ENCODE results near the gene PTPRG.
"Not testable (repeated sequence)": the region's sequence is repeated elsewhere in the genome, so short reads cannot be mapped to it uniquely, and the experiment has no call there.

Gene PTPRG

DNA sequence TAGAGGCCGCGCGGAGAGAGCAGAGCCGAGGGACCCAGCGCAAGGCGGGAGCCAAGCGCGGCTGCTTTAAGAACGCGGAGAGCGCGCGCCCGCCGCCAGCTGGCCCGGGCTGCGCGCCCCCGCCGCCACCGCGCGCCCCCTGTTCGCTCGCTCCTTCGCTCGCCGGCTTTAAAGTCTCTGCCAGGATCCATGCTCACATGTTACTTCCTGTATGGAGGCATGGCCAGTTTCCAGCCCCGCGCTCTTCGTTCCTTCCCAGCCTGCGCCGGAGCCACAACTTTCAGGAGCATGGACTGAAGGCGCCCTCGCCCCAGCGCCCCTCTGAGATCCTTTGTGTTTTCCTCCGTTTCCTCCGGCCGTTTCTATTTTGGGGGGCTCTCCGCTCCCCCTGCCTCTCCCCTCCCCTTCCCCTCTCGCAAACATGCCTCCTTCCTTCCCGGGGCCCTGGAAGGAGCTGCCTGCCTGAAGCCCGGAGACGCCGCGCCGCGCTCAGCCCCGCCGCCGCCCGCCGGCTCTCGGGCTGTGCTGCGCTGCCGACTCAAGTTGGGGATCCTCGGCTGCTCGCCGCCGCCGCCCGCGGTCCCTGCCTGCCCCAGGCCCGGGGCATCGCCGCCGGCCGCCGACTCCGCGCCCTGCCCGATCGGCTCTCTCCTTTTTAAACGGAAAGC is at the start of gene PTPRG:
Gene PTPRG, plus strand, starts transcription at position 198 of the 668 bp plus-strand sequence. CDS start 717 bp downstream, outside the sequence.
- in situ Hi-C loops (cut with MboI; ENCODE audit: low sequenced_read_pairs): no loop called here

DNA sequence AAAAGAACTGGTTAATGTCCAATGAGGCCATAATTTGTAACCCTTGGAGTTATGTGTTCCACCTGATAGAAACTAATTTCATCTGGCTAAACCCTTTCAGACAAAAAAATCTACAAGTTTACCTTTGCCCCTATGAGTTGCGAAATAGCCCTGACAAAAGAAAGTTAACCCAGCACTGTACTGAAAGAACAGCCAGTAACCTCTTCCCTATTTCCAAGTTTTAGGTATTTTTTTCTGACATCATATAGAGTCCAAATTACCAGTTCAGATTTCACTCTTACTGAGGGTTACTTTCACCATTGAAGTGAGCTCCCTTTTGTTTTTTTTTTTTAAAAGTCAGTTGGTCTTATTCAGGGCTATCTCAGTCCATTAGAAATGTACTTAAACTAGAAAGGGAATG is 42.8 kb upstream of the PTPRG start:
- in situ Hi-C loops (cut with MboI; ENCODE audit: low sequenced_read_pairs): no loop called here

GRCh38 chr3:61520966-61521628 is 40.3 kb upstream of the PTPRG start:
- in situ Hi-C loops (cut with MboI; ENCODE audit: low sequenced_read_pairs): no loop called here

- in situ Hi-C loops (cut with MboI; ENCODE audit: low sequenced_read_pairs): no loop called here
Observed at GRCh38 chr3:61522060-61522459, 39.3 kb upstream of the PTPRG start.

- in situ Hi-C loops (cut with MboI; ENCODE audit: low sequenced_read_pairs): no loop called here
Observed at GRCh38 chr3:61522626-61523025, 38.7 kb upstream of the PTPRG start.

DNA sequence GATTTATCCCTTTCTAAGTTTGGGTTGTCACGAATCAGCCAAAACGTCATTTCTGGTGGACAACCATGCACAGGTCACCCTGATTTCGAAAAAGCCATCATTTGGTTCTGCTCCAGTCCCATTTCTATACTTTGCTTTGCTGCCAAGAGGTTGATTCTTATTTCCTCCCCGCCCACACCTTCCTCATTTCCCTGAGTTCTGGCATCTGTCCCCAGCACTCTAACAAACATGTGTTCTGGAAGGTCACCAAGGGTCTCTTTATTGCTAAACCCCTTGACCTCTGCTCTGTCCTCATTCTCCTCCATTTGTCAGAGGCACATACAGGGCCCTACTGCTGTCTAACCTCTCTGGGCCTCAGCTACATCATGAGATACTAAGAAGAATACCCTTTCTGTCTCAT is 36.4 kb upstream of the PTPRG start:
- in situ Hi-C loops (cut with MboI; ENCODE audit: low sequenced_read_pairs): no loop called here

GRCh38 chr3:61526308-61526707 is 35.1 kb upstream of the PTPRG start:
- in situ Hi-C loops (cut with MboI; ENCODE audit: low sequenced_read_pairs): no loop called here

GRCh38 chr3:61527011-61527410 is 34.4 kb upstream of the PTPRG start:
- in situ Hi-C loops (cut with MboI; ENCODE audit: low sequenced_read_pairs): no loop called here

DNA sequence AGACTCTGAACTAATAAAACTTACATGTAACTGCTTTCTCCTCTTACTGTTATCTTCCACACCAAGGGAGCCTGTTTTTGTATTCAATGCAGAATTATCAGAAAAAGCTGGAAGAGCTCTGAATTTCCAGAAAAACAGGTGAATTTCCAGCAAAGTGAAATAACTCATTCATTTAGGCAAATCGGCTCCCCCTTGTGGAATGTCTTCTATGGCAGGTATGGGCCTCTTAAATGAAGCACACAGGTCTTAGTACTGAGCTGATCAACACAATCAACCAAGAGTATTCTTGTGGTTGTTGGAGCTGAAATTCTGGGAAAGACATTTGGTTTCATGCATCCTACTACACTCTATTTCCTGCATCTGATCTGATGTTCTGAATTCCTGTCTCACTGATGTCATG is 31.0 kb upstream of the PTPRG start:
- in situ Hi-C loops (cut with MboI; ENCODE audit: low sequenced_read_pairs): no loop called here

DNA sequence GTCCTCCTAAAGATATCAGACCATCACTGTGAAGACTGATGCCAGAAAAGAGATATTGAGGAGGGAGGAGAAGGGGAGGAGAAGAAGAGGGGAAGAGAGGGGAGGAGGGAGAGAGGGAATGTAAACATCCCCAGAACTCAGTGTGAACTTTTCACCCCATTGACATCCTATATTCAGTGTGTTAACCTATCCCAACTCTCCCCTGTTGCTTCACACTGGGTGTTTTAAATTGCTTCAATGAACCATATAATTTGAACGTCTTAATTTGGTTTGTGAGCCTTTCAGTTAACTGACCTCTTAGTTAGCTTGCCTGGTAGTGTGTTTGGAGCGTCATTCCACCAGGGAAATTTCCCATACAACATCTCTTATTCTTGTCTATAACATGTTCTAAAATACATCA is 29.8 kb upstream of the PTPRG start:
- in situ Hi-C loops (cut with MboI; ENCODE audit: low sequenced_read_pairs): no loop called here

DNA sequence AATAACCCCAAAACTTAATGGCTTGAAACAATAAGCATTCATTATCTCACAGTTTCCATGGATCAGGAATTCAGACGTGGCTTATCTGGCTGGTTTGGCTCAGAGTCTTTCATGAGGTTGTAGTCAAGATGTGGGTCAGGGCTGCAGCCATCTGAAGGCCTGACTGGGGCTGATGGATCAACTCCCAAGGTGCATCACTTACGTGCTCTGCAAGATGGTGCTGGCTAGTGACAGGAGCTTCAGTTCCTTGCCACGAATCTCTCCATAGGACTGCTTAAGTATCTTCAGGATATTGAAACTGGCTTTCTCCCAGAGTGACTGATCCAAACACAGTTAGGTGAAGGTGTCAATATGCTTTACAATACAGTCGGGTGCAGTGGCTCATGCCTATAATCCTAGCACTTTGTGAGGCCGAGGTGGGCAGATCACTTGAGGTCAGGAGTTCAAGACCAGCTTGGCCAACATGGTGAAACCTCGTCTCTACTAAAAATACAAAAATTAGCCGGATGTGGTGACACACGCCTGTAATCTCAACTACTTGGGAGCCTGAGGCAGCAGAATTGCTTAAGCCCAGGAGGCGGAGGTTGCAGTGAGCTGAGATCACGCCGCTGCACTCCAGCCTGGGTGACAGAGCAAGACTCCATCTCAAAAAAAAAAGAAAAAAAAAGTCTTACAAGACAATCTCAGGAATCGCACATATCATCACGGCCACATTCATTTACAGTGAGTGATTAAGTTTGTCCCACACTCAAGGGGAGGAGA is 28.5 kb upstream of the PTPRG start:
- in situ Hi-C loops (cut with MboI; ENCODE audit: low sequenced_read_pairs): no loop called here

DNA sequence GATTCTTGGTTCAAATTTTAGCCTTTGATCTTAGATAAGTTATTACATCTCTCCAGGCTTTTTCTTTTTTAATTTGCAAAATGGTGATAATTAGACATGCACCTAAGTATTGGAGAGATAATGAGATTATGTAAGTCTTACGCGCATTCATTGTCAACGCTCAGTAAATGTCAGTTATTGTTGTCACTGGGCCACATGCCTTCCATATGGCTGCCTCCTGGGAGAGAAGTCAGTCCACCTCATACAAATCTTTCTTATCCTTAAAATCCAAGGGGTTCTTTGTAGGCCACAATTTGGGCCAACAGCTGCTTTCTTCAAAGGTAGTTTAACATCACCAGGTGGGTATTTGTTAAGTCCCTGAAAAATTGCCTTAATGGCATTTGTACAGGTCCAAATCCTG is 25.5 kb upstream of the PTPRG start:
- in situ Hi-C loops (cut with MboI; ENCODE audit: low sequenced_read_pairs): no loop called here

DNA sequence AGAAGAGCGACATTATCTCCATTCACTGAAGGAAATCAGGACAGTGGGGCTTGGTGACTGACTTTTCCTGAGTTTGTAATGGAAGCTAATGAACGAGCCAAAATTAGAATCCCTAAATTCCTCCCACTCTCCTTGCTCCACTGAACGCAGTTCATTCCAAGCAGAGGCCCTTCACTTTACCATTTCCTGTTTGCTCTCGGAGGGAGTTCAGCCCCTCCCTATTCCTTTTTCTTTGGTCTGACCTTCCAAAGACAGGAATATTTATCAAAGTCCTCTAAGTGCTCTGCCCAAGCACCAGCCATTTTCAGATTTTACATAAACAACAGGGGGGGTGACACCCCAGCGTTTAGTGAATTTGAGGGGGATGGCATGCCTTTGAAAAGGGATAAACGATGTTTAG is 24.0 kb upstream of the PTPRG start:
- in situ Hi-C loops (cut with MboI; ENCODE audit: low sequenced_read_pairs): no loop called here

GRCh38 chr3:61538486-61538885 is 22.9 kb upstream of the PTPRG start:
- in situ Hi-C loops (cut with MboI; ENCODE audit: low sequenced_read_pairs): no loop called here

DNA sequence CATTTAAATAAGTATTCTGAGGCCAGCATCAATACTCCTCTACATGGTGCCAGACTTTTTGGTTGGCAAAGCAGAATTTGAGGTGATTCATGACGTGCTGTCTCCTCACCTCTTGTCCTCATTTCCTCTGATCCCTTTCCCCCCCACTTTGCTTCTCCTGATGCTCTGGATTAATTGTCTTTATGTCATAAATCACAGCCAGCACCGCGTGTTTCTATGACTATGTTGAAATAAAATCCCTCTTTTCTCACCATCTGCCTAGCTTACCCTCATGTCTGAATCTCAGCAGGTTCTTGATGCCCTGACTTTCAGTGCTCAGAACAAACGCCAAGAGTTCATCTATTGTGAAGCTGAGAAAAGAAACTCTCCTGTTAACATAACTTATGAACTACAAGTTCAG is 19.7 kb upstream of the PTPRG start:
- in situ Hi-C loops (cut with MboI; ENCODE audit: low sequenced_read_pairs): no loop called here

GRCh38 chr3:61545716-61546115 is 15.7 kb upstream of the PTPRG start:
- in situ Hi-C loops (cut with MboI; ENCODE audit: low sequenced_read_pairs): no loop called here

- in situ Hi-C loops (cut with MboI; ENCODE audit: low sequenced_read_pairs): no loop called here
Observed at GRCh38 chr3:61547625-61548024, 13.7 kb upstream of the PTPRG start.

DNA sequence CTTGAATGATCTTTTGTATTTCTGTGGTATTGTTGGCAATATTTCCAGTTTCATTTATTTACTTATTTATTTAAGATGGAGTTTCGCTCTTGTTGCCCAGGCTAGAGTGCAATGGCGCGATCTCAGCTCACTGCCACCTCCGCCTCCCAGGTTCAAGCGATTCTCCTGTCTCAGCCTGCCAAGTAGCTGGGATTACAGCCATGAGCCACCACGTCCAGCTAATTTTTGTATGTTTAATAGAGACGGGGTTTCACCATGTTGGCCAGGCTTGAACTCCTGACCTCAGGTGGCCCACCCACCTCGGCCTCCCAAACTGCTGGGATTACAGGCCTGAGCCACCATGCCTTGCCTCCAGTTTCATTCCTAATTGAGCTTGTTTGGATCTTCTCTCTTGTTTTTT is 8.7 kb upstream of the PTPRG start:
- in situ Hi-C loops (cut with MboI; ENCODE audit: low sequenced_read_pairs): not testable (repeated sequence)

- in situ Hi-C loops (cut with MboI; ENCODE audit: low sequenced_read_pairs): no loop called here
Observed at GRCh38 chr3:61559136-61559731, 2.1 kb upstream of the PTPRG start.

GRCh38 chr3:61560517-61561373 is 626 bp upstream of the PTPRG start:
- in situ Hi-C loops (cut with MboI; ENCODE audit: low sequenced_read_pairs): no loop called here

All from hTERT RPE-1 (cell line).